Measurements from ENCODE around the gene NDUFB1.
A peak's percentile ranks its signal among the peaks of the same experiment; 100 is the strongest.

The NDUFB1 gene

GRCh38 chr14:92121670-92122350, at the start of gene NDUFB1, which contains the start of gene CPSF2:
TSS of gene NDUFB1 (minus strand) at chr14:92121706. CDS start at chr14:92117637, 4,069 bp downstream.
TSS of gene CPSF2 (plus strand) at chr14:92121969. CDS start at chr14:92130985, 9,016 bp downstream.
- DNase-seq, result peak; percentile 74

DNA sequence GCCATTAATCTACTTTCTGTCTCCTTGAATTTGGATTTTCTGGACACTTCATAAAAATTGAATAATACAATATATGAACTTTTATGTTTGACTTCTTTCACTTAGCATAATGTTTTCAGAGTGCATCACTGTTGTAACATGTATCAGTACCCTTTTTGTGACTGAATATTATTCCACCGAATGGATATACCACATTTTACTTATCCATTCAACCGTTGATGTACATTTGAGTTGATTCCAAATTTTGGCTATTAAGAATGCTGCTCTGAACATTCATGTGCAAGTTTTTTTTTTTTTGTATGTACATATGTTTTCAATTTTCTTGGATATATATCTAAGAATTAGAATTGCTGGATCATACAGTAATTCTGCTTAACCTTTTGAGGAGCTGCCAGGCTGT, 43.5 kb upstream of the NDUFB1 start:
- peak; percentile 12 for DNase-seq

- DNase-seq, result no peak
These were observed 40.0 kb upstream of the NDUFB1 start for GRCh38 chr14:92161521-92161920.

GRCh38 chr14:92160619-92161018, 39.1 kb upstream of the NDUFB1 start:
- peak; percentile 70 for DNase-seq

DNA sequence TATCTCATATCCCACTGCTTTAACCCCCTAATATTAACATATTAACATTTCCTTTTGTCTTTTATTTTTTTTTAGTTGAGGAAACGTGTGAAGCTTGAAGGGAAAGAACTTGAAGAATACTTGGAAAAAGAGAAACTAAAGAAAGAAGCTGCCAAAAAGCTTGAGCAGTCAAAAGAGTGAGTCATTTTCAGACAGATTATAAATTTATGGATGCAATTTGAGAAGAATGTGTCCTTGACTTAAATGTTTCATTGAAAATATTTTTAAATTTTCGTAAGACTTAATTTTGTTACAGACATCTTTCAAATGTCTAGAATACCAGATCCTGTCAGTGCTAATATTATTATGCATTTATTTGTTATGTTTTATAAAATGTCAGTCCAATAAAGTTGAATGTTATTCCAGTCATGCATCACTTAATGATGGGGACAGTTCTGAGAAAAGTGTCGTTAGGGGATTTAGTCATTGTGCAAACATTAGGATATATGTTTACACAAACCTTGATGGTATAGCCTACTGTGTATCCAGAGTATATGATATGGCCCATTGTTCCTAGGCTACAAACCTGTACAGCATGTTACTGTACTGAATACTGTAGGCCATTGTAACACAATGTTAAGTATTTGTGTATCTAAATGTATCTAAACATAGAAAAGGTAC, 32.9 kb upstream of the NDUFB1 start:
- peak; percentile 23 for DNase-seq

DNA sequence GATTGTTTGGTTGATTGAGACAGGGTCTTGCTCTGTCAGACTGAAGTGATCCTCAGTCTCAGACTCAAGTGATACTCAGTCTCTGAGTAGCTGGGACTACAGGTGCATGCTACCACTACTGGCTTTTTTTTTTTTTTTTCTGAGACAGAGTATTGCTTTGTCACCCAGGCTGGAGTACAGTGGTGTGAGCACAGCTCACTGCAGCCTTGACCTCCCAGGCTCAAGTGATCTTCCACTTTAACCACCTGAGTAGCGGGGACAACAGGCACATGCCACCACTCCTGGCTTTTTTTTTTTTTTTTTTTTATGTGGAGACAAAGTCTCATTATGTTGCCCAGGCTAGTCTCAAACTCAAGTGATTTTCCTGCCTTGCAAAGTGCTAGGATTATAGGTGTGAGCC, 32.1 kb upstream of the NDUFB1 start:
- no peak for DNase-seq

DNA sequence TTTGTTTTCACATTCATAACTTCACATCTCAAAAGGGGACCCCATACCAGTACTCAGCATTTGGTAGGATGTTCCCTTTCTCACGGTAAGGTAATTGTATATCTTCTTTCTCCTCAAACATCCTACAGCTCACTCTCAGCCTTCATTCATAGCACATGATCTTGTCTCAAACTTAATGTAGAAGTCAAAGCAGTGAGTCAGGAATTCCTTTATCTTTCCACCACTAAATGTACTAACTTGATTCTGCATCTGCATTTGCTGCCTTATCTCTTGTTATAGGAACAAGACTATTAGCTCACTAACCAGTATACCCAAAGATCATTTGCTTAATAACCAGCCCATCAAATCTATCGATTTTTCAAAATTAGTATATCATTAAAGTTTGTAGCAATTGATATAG, 23.2 kb upstream of the NDUFB1 start:
- peak; percentile 14 for DNase-seq

DNA sequence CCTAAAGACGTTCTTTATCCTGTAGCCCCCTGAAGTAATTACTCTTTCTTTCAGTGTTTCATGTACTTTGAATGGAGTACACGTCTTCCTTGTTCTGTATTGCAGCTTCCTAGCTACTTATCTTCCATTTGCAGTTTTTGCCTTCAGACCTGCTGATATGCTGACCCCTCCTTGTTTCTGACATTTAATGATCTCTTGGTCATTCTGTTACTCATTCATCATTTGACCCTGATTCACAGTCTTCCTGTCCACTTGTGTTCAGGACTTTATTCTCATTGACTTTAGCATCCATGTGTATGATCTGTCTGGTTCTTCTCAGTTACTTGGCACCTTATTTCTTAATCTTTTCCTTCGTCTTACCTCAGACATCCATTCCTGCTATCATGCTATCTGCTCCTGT, 22.5 kb upstream of the NDUFB1 start:
- no peak for DNase-seq

- peak; percentile 8 for DNase-seq
These were observed 21.8 kb upstream of the NDUFB1 start for GRCh38 chr14:92143309-92143708.

GRCh38 chr14:92135269-92135668, 13.8 kb upstream of the NDUFB1 start:
- peak; percentile 44 for DNase-seq

DNA sequence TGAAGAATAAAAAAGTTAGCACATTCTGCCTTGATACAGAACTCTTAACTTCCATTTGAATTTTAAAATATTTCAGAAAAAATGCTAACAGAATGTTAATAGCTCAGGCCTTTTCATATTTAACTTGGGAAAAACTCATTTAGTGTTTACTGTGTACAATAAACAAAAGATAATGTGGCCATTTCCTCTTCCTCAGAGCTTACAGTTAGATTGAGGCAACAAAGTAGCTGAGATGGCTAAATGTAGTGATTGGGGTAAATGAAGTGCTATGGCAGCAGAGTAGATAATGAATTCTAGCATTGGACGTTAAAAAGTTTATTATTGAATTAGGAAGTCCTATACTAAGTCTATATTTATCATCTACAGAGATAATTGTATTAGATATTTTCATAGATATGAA, 12.9 kb upstream of the NDUFB1 start:
- DNase-seq, result no peak

- no peak for DNase-seq
These were observed 1.3 kb upstream of the NDUFB1 start for GRCh38 chr14:92122761-92123160.

DNA sequence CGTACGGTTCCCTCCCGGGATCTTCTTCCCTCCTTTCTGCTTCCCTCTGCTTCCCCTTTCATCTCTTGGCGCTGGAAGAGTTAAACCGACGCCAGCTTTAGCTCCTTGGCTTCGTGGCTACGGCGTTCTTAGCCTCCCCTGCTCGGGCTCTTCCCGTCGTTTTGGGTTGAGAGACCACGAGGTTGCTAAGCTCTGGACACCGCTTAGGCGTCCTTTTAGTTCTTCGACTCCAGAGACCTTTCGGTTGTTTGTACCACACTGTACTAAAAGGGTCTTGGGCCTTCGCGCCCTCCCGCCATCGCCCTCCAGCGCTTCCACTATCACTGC, 808 bp upstream of the NDUFB1 start:
- peak; percentile 17 for DNase-seq

DNA sequence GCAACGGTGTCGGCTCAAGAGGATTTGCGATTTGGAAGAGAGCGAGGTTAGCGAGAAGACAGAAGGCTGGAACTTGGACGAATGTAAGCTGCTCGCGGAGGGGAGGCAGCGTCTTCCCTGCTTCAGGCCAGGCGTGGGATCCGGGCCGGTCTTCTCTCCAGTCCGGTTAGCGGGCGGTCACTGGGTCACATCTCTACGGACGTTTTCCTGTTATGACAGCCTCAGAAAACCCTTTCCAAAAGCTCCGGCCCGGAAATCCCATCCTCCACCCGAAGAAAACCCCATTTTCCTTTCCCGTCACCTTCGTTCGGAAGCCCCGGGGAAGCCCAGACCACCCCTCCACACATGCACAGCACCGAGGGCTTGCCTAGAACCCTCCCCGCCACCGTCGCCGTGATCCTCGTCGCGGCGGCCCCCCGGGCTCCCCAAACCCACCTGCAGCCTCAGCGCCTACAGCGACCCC, 268 bp downstream of the NDUFB1 start:
- peak; percentile 13 for DNase-seq

DNA sequence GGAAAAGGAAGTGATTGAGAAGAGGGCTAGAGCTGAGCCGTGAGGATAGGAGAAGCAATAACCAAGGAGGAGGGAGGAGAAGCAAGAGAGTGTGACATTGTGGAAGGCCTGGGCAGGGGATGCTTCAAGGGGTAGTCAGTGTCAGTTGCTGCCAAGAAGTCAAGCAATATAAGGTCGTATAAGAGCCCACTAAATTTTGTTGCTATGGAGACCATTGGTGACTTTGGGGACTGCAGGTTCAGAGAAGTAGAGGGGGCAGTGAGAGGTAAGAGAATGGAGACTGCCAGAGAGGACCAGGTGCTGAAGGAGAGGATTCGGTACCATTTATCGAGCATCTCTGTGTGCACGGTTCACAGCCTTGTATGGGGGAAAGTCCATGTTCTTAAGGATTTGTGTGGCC, 12.0 kb downstream of the NDUFB1 start:
- DNase-seq, result no peak

- no peak for DNase-seq
These were observed 12.9 kb downstream of the NDUFB1 start for GRCh38 chr14:92108345-92109254.

GRCh38 chr14:92106143-92106926, 15.2 kb downstream of the NDUFB1 start, which contains the start of gene ATXN3:
TSS of gene ATXN3 (minus strand) at chr14:92106582. CDS start at chr14:92106552, 30 bp downstream.
- peak; percentile 99 for DNase-seq

GRCh38 chr14:92105893-92106142, 15.7 kb downstream of the NDUFB1 start:
- DNase-seq, result no peak

- DNase-seq, result no peak
These were observed 16.2 kb downstream of the NDUFB1 start for GRCh38 chr14:92105073-92105892.

DNA sequence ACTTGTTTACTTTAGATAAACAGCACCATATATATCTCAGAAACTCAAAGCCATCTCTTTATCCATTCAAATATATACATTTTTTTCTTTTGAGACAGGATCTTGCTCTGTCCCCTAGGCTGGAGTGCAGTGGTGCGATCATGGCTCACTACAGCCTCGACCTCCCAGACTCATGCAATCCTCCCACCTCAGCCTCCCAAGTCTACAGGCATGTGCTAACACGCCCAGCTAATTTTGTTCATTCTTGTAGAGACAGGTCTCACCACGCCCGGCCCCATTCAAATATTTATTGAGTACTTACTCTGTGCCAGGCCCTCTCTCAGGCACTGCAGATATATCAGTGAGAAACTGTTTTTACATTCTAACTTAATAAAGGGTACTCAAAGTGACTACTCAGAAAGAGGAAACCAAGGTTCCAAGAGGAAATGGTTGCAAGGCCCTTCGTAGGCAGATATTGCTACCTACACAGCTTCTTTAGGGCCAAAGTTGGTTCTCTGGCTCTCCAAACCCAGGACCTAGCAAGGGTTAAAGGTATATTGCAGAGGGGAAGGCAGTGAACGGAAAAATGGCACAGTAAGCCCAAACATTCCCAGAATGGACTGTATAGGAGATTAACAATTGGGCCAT, 18.0 kb downstream of the NDUFB1 start:
- DNase-seq, result no peak

GRCh38 chr14:92099802-92100201, 21.7 kb downstream of the NDUFB1 start:
- no peak for DNase-seq
